ENCODE measurements around the gene SPAG5.

Gene SPAG5

GRCh38 chr17:28544402-28545140 lies 54.3 kb downstream of the SPAG5 start:
- DNase-seq, result no peak

DNA sequence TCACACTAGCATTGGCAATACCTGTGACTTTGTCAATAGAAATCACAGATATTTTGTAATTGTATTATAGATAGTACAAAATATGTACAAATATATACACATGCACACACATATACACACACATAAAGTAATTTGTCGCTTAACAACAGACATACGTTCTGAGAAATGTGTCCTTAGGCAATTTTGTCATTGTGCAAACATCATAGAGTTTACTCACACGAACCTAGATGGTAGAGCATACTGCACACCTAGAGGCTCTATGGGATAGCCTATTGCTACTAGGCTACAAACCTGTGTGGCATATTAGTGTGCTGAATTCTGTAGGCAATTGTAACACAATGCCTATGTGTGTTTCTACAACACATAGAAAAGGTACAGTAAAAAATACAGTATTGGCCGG lies 57.4 kb downstream of the SPAG5 start:
- DNase-seq, result no peak

DNA sequence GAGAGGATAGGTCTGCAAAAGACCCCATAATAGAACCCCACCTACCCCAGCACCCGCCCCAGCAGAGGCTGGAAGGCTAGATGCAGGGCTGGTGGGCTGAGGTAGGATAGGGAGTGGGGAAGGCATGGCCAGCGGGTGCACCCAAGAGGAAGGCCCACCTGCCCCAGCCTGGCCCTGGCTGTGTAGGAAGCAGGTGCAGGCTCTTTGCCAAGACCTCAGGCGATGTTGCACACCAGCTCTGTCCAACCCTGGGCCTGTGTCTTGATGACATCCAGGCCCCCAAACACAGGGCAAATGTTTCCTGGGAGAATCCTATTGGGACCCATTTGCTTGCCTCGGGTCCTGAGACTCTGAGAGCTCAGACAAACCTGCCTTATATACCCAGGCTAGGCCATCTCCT lies 58.6 kb downstream of the SPAG5 start:
- DNase-seq, result no peak

- no peak for DNase-seq
Measured at GRCh38 chr17:28538296-28538895, 60.4 kb downstream of the SPAG5 start.

DNA sequence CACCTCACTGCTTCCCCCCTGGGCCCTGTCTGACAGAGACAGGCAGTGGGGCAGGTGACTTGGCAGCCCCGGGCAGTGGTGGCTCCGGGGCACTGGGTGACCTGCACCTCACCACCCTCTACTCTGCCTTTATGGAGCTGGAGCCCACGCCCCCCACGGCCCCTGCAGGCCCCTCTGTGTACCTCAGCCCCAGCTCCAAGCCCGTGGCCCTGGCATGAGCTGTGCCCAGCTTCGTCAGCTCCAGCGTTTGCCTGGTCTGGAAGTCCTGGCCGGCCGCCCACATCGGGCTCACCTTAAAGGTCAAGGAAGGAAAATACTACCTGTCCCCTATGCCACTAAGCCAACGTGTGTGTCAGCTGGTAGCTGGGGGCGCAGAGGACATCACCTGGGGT lies 61.6 kb downstream of the SPAG5 start:
- DNase-seq, result no peak

GRCh38 chr17:28536532-28537218 lies 62.1 kb downstream of the SPAG5 start:
- DNase-seq, result no peak

- DNase-seq, result no peak
Measured at GRCh38 chr17:28534740-28535375, 64.0 kb downstream of the SPAG5 start.

GRCh38 chr17:28533091-28533807 lies 65.6 kb downstream of the SPAG5 start:
- no peak for DNase-seq

GRCh38 chr17:28532050-28532960 lies 66.5 kb downstream of the SPAG5 start:
- DNase-seq, result no peak

- DNase-seq, result no peak
Measured at GRCh38 chr17:28530926-28531325, 67.9 kb downstream of the SPAG5 start.

- no peak for DNase-seq
Measured at GRCh38 chr17:28530250-28530649, 68.6 kb downstream of the SPAG5 start.

- no peak for DNase-seq
Measured at GRCh38 chr17:28529013-28529400, 69.8 kb downstream of the SPAG5 start.

DNA sequence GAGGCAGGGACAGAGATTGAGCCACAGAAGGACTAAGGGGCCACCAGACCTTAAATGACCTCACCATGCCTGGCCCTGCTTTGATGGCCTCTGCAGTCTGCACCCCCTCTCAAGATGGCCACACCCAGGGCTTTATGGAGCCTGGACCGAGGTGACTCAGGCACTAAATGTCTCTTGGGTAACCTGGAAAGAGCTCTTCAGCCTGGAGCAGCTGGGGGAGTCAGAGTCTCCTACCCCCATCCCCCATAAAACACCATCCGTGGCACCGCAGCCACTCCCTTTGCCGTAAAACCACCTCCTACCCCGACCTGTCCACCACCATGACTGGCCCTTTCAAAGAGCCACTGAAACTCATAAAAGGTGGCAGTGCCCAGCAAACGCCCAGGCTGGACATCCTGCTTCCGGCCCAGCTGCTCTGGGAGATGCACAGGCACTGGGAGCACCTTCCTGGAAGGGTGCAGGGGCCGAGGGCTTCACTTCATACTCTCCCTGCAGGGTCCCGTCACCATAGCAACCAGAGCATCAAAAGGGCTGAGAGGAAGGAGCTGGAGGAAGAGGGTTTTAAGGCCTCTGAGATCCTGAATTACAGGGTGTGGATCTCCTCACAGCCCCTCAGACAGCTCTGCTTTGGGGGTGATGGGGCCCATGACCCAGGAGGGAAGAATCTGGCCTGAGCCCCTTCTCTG lies 70.4 kb downstream of the SPAG5 start:
- no peak for DNase-seq

GRCh38 chr17:28527859-28528258 lies 71.0 kb downstream of the SPAG5 start:
- no peak for DNase-seq

All from stimulated activated CD4-positive, alpha-beta T cell treated with anti-CD3 and anti-CD28 coated beads, Interleukin-4, amount 100 ng/mL, for 1 hour (primary cell).